DOHH2 (cell line): ENCODE data around the gene POU2F1.

Experiments used
- H3F3A ChIP-seq: fragments of 200-600 bp; sonication (generic), shearing (Covaris generic); 2 replicates; pipeline ENCODE4 v1.6.0; 2016; ENCODE audit warnings: antibody characterized with exemption, mild to moderate bottlenecking; ENCODE audit not compliant: control insufficient read depth, insufficient read depth
- H3K27ac ChIP-seq: fragments of 200-600 bp; sonication (generic); 2 replicates; pipeline ENCODE4 v1.5.1; 2014; ENCODE audit warnings: low read depth, mild to moderate bottlenecking, low read length, moderate library complexity
- H3K27me3 ChIP-seq: fragments of 200-600 bp; sonication (generic); 2 replicates; pipeline ENCODE4 v1.6.1; 2014; ENCODE audit warnings: mild to moderate bottlenecking, low read length, mixed read lengths; ENCODE audit not compliant: control insufficient read depth
- H3K36me3 ChIP-seq: fragments of 200-600 bp; sonication (generic); 2 replicates; pipeline ENCODE4 v1.6.1; 2014; ENCODE audit warnings: mild to moderate bottlenecking, low read length, moderate library complexity, mixed read lengths; ENCODE audit not compliant: control insufficient read depth
- H3K4me1 ChIP-seq: fragments of 200-600 bp; sonication (generic); 2 replicates; pipeline ENCODE4 v1.6.1; 2014; ENCODE audit warnings: mild to moderate bottlenecking, low read length, mixed read lengths; ENCODE audit not compliant: control insufficient read depth
- H3K4me2 ChIP-seq: fragments of 200-600 bp; sonication (generic); 2 replicates; pipeline ENCODE4 v1.6.0; 2014; ENCODE audit warnings: mild to moderate bottlenecking, low read length, moderate library complexity
- H3K4me3 ChIP-seq: fragments of 200-600 bp; sonication (generic); 2 replicates; pipeline ENCODE4 v1.5.1; 2014; ENCODE audit warnings: mild to moderate bottlenecking, low read length, mixed read lengths
- H3K79me2 ChIP-seq: fragments of 200-600 bp; sonication (generic); 2 replicates; pipeline ENCODE4 v1.6.1; 2014; ENCODE audit warnings: mild to moderate bottlenecking, low read length, mixed read lengths; ENCODE audit not compliant: control insufficient read depth
- H3K9me2 ChIP-seq: fragments of 200-600 bp; sonication (generic); replicated peaks from 2 replicates; pipeline ENCODE4 v1.6.1; 2014; ENCODE audit warnings: mild to moderate bottlenecking, low read length, mixed read lengths; ENCODE audit not compliant: control insufficient read depth
- H3K9me3 ChIP-seq: fragments of 200-600 bp; sonication (generic); 2 replicates; pipeline ENCODE4 v1.6.1; 2014; ENCODE audit warnings: antibody characterized with exemption, low read length, mixed read lengths; ENCODE audit not compliant: control insufficient read depth, insufficient read depth
- H4K20me1 ChIP-seq: fragments of 200-600 bp; sonication (generic); 2 replicates; pipeline ENCODE4 v1.6.0; 2014; ENCODE audit warnings: low read depth, mild to moderate bottlenecking, antibody characterized with exemption, low read length, moderate library complexity; ENCODE audit not compliant: control insufficient read depth, insufficient read depth
- CTCF ChIP-seq: fragments of 200-600 bp; sonication (generic); IDR thresholded peaks from one replicate; pipeline ENCODE4 v1.5.1; 2014; ENCODE audit warnings: antibody characterized with exemption, mild to moderate bottlenecking, low read depth, low read length; ENCODE audit not compliant: poor library complexity, severe bottlenecking
- EZH2phosphoT487 ChIP-seq: fragments of 200-600 bp; sonication (generic); IDR thresholded peaks from 2 replicates; pipeline ENCODE4 v1.6.1; 2017; ENCODE audit warnings: borderline replicate concordance, mild to moderate bottlenecking, antibody characterized with exemption, low read length, moderate library complexity, mixed read lengths

Gene POU2F1

GRCh38 chr1:167465743-167466142 is 245.1 kb downstream of the POU2F1 start:
- no peak overlapping the region for H3K4me2 ChIP-seq
- H3K79me2 ChIP-seq, result no peaks in the 10 kb centered on the region
- H3K27ac ChIP-seq, result no peak overlapping the region
- H3K9me2 ChIP-seq, result no peaks in the 10 kb centered on the region
- H3K9me3 ChIP-seq, result no peaks in the 10 kb centered on the region
- TF ChIP-seq CTCF (no peak), EZH2phosphoT487 (no peak)
- peaks cover 3% of the 10 kb centered on the region; the same call in 1 of the 2 replicates for H3K4me1 ChIP-seq
- H3K36me3 ChIP-seq, result no peaks in the 10 kb centered on the region
- no peaks in the 10 kb centered on the region for H3F3A ChIP-seq
- no peak overlapping the region for H3K4me3 ChIP-seq
- no peaks in the 10 kb centered on the region for H3K27me3 ChIP-seq
- H4K20me1 ChIP-seq, result no peaks in the 10 kb centered on the region

- H3K4me3 ChIP-seq, result no peak overlapping the region
- H3K27me3 ChIP-seq, result no peaks in the 10 kb centered on the region
- no peaks in the 10 kb centered on the region for H3K36me3 ChIP-seq
- H4K20me1 ChIP-seq, result no peaks in the 10 kb centered on the region
- H3K4me1 ChIP-seq, result peaks cover 3% of the 10 kb centered on the region; the same call in 1 of the 2 replicates
- no peak overlapping the region for H3K4me2 ChIP-seq
- no peaks in the 10 kb centered on the region for H3K9me2 ChIP-seq
- no peak overlapping the region for H3K27ac ChIP-seq
- no peaks in the 10 kb centered on the region for H3K79me2 ChIP-seq
- TF ChIP-seq CTCF (no peak), EZH2phosphoT487 (no peak)
- no peaks in the 10 kb centered on the region for H3K9me3 ChIP-seq
- H3F3A ChIP-seq, result no peaks in the 10 kb centered on the region
Measured at GRCh38 chr1:167467126-167467710, 246.5 kb downstream of the POU2F1 start.

DNA sequence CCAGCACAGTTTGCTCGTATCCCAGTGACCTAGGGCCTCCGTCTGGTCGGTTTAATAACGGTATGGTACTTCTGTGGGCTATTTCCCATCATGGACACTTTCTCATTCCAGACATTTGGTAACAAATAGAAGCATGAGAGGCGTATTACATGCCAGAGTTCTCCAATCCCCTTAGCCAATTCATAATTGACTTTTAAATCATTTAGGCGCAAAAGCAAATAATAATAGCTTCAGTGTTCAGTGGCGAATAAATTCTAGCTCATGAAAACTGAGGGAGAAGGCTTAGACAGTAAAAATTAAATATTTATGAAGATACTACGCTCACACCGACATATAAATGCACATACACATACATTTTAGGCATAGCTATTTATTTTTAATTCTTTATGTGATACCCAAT is 247.1 kb downstream of the POU2F1 start:
- TF ChIP-seq EZH2phosphoT487 (no peak), CTCF (no peak)
- Histone ChIP-seq H3K27ac (no peak overlapping the region), H4K20me1 (no peaks in the 10 kb centered on the region), H3K9me2 (no peaks in the 10 kb centered on the region), H3K79me2 (no peaks in the 10 kb centered on the region), H3K27me3 (no peaks in the 10 kb centered on the region), H3K36me3 (no peaks in the 10 kb centered on the region), H3K4me3 (no peak overlapping the region), H3K9me3 (no peaks in the 10 kb centered on the region), H3K4me2 (no peak overlapping the region), H3K4me1 (peaks cover 3% of the 10 kb centered on the region; the same call in 1 of the 2 replicates), H3F3A (no peaks in the 10 kb centered on the region)
